Effector memory CD8-positive, alpha-beta T cell (primary cell): ENCODE results near the gene SRPK2.
A peak's percentile ranks its signal among the peaks of the same experiment; 100 is the strongest.

ENCODE experiments used
- ATAC-seq: fragments of 150-1000 bp; cut with Tn5 transposase; replicated peaks from 2 replicates; pipeline ENCODE4 v1.10.0; 2021; ENCODE audit warnings: mild to moderate bottlenecking, moderate library complexity
- DNase-seq, 3 experiments: peaks; one replicate each; pipeline ENCODE4 v3.0.0; 2021
- H3K27ac Mint-ChIP-seq, 2 donors: one replicate each; pipeline ENCODE4 v1.8.0; 2022; ENCODE audit warnings: mild to moderate bottlenecking in 2 of 2, mixed read lengths in 2 of 2, moderate library complexity in 2 of 2
- H3K27me3 Mint-ChIP-seq, 2 donors: one replicate each; pipeline ENCODE4 v1.8.0; 2022; ENCODE audit warnings: mixed read lengths in 2 of 2
- H3K36me3 Mint-ChIP-seq: one replicate; pipeline ENCODE4 v1.8.0; 2022; ENCODE audit warnings: mild to moderate bottlenecking, moderate library complexity, mixed read lengths; ENCODE audit not compliant: insufficient read depth
- H3K4me1 Mint-ChIP-seq, 2 donors: one replicate each; pipeline ENCODE4 v1.8.0; 2022; ENCODE audit warnings: low read depth in 2 of 2, mixed read lengths in 2 of 2
- H3K4me3 Mint-ChIP-seq, 2 donors: one replicate each; pipeline ENCODE4 v1.8.0; 2022; ENCODE audit warnings: mild to moderate bottlenecking in 2 of 2, mixed read lengths in 2 of 2, moderate library complexity in 2 of 2
- H3K9me3 Mint-ChIP-seq, 2 donors: one replicate each; pipeline ENCODE4 v1.8.0; 2022; ENCODE audit warnings: mixed read lengths in 2 of 2

The SRPK2 gene

DNA sequence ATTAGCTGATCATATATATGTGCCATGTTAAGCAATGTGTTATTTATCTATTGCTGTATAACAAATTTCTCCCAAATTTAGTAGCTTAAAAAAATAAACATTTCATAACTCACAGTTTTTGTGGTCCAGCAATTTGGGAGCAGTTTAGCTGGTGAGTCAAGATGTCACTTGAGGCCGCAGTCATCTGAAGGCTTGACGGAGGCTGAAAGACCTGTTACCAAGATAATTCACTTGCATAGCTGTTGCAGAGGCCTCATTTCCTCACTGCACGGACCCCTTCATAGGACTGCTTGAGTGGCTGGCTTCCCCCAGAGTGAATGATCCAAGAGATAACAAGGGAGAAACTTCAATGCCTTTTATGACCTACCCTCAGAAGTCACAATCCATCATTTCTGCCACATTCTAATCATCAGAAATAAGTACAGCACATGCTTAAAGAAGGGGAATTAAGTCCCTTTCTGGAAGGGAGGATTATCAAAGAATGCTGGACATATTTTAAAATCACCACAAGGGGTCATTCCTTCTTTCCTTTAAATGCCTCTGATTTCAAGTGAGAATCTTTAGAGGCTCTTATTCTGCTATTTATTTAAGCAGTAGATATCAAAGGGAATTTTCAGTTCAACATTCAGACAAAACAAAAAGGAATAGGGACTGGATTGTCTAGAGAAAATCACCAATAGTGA is 10.5 kb upstream of the SRPK2 start:
- no peaks in the 10 kb centered on the region for H3K9me3 Mint-ChIP-seq
- H3K4me3 Mint-ChIP-seq = no peak overlapping the region
- DNase-seq = no peak
- peaks cover 0 to 6% of the 10 kb centered on the region in 2 donors for H3K4me1 Mint-ChIP-seq
- H3K36me3 Mint-ChIP-seq = no peaks in the 10 kb centered on the region
- no peak overlapping the region for H3K27ac Mint-ChIP-seq
- H3K27me3 Mint-ChIP-seq = no peaks in the 10 kb centered on the region
- no peak for ATAC-seq

DNA sequence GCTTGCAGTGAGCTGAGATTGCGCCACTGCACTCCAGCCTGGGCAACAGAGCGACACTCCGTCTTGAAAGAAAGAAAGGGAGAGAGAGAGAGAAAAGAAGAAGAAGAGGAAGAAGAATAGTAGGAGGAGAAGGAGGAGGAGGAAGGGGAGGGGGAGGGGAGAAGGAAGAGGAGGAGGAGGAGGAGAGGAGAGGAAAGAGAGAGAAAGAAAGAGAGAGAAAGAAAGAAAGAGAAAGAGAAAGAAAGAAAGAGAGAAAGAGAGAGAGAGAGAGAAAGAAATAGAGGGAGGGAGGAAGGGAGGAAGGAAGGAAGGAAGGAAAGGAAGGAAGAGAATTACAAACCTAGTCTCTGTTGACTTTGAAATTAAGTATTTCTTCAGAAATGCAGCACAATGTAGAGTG is 7.8 kb upstream of the SRPK2 start:
- ATAC-seq (no peak), DNase-seq (no peak)
- Mint-ChIP-seq H3K36me3 (no peaks in the 10 kb centered on the region), H3K27ac (peak overlapping the region in 1 of 2 donors; percentile 8), H3K27me3 (no peaks in the 10 kb centered on the region), H3K9me3 (no peaks in the 10 kb centered on the region), H3K4me3 (no peak overlapping the region), H3K4me1 (peaks cover 0 to 6% of the 10 kb centered on the region in 2 donors)

DNA sequence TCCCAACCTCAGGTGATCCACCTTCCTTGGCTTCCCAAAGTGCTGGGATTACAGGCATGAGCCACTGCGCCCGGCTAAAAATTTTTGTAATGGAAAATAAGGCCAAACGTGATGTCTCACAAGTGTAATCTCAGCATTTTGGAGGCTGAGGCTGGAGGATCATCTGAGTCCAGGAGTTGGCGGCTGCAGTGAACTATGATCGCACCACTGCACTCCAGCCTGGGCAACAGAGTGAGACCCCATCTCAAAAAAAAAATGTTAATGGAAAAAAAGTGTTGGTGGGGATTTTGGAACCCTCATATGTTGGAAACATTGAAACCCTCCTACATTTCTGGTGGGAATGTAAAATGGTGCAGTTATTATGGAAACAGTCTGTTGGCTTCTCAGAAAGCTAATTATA is 2.7 kb upstream of the SRPK2 start:
- no peak overlapping the region for H3K27ac Mint-ChIP-seq
- H3K36me3 Mint-ChIP-seq = peaks cover 8% of the 10 kb centered on the region
- no peaks in the 10 kb centered on the region for H3K9me3 Mint-ChIP-seq
- peaks cover 10 to 19% of the 10 kb centered on the region in 2 donors for H3K4me1 Mint-ChIP-seq
- H3K4me3 Mint-ChIP-seq = no peak overlapping the region
- no peaks in the 10 kb centered on the region for H3K27me3 Mint-ChIP-seq
- ATAC-seq (no peak), DNase-seq (no peak)

DNA sequence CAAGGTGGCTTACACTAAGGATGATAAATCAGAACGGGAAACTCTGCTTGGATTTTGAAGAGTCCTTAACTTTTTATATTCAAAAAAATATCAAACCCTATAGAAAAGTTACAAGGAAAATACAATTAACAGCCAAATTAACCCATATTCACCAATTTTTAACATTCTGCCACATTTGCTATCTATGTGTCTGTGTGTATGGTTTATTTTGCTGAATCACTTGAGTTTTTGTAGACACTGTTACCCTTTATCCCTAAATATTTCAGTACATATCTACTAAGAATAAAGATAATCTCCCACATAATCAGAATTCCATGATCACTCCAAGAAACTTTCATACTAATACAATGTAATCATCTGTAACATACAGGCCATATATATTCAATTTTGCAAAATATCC is 1.2 kb upstream of the SRPK2 start:
- Mint-ChIP-seq H3K4me1 (peaks cover 17 to 22% of the 10 kb centered on the region in 2 donors), H3K9me3 (no peaks in the 10 kb centered on the region), H3K27me3 (no peaks in the 10 kb centered on the region), H3K27ac (no peak overlapping the region), H3K36me3 (peaks cover 13% of the 10 kb centered on the region), H3K4me3 (peak overlapping the region; percentile 93 to 94)
- DNase-seq (no peak), ATAC-seq (no peak)

DNA sequence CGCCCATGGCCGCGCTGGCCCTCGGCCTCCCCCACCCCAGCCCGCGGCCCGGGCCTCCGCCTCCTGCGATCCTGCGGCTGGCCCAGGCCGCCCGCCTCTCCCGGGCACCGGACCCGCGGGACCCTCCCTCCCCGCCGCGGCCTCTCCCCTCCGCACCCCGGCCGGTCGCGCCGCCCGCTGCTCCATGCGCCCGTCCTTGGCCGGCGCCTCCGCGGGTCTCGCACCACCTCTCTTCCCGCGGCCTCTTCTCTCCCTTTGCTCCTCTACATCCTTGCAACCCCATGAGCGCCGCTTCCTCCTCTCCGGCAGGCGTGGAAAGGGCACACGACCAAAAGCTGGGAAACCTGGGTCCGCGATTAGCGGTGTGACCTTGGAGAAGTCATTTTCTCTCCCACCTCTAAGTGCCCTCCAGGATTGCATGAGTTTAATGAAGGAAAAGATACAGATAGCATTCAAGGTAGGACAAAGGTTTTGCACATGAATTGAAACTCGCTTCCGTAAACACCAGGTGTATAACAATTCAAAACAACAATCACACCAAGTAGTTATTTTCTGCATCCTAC is 448 bp upstream of the SRPK2 start:
- DNase-seq (peak in 2 of 3 experiments; percentile 3 to 14), ATAC-seq (peak; percentile 23)
- Mint-ChIP-seq H3K4me3 (peak overlapping the region; percentile 93 to 94), H3K4me1 (peaks cover 19 to 27% of the 10 kb centered on the region in 2 donors), H3K9me3 (no peaks in the 10 kb centered on the region), H3K36me3 (peaks cover 15% of the 10 kb centered on the region), H3K27ac (peak overlapping the region; percentile 69 to 94), H3K27me3 (no peaks in the 10 kb centered on the region)

DNA sequence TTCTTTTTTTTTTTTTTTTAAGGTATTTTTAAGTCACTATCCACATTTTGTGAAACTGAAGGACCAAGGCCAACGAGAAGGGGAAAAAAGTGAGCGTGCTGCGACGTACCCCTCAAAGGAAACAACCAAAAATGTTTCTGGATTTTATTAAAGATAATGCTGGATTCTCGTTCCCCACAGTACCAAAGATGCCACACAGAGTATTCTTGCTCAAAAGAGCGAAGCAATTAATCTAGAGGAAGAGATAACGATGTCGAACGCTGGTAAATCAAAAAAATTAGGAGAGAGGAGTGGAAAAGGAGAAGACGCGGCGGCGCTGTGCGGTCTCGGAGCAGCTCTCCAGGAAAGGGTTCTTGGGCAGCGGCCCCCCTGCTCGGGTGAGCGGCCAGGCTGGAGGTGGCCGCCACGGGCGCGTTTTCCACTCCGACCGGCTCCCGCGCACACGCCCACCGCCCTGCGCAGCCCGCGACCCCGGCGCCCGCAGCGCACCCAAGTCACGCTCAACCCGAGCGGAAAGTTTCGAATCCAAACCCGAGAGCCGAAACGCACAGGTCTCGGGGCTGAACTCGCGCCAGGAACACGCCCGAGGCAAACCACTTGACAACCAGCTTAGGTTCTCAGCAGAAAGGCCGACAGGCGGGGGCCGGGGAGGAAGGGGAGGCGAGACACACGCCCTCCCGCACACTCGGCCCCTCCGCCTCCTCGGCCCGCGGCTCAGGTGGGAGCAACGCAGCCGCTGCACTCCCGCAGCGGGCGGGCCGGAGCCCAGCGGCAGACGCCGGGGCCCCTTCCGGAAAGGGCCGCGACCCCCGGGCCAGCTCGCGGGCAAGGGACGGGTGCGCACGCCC is 989 bp downstream of the SRPK2 start:
- no peaks in the 10 kb centered on the region for H3K9me3 Mint-ChIP-seq
- peak; percentile 41 to 48 (median 42) for DNase-seq
- H3K4me3 Mint-ChIP-seq = peak overlapping the region; percentile 68 to 90
- peak; percentile 68 for ATAC-seq
- peaks cover 15% of the 10 kb centered on the region for H3K36me3 Mint-ChIP-seq
- H3K27me3 Mint-ChIP-seq = no peaks in the 10 kb centered on the region
- peak overlapping the region; percentile 62 to 94 for H3K27ac Mint-ChIP-seq
- H3K4me1 Mint-ChIP-seq = peaks cover 19 to 32% of the 10 kb centered on the region in 2 donors

DNA sequence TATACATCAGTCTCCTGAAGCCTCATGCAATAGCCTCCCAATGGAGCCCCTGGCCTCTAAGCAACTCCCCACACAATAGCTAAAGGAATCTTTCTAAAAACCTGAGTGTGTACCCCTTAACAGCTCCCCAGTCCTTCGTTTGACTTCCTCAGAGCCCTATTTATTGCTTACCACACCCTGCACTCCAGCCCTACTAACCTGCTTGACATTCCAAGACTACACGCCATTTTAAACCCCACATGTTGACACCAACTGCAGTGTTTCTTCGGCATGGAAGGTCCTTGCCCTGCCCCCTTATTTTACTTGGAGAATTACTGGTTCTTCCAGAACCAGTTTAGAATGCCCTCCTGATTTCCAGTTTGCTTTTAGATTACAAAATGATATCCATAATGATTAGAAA is 10.8 kb downstream of the SRPK2 start:
- no peaks in the 10 kb centered on the region for H3K27me3 Mint-ChIP-seq
- no peak for DNase-seq
- no peak overlapping the region for H3K4me3 Mint-ChIP-seq
- no peaks in the 10 kb centered on the region for H3K36me3 Mint-ChIP-seq
- no peaks in the 10 kb centered on the region for H3K9me3 Mint-ChIP-seq
- peaks cover 21 to 55% of the 10 kb centered on the region in 2 donors for H3K4me1 Mint-ChIP-seq
- ATAC-seq = no peak
- peak overlapping the region in 1 of 2 donors; percentile 3 for H3K27ac Mint-ChIP-seq

DNA sequence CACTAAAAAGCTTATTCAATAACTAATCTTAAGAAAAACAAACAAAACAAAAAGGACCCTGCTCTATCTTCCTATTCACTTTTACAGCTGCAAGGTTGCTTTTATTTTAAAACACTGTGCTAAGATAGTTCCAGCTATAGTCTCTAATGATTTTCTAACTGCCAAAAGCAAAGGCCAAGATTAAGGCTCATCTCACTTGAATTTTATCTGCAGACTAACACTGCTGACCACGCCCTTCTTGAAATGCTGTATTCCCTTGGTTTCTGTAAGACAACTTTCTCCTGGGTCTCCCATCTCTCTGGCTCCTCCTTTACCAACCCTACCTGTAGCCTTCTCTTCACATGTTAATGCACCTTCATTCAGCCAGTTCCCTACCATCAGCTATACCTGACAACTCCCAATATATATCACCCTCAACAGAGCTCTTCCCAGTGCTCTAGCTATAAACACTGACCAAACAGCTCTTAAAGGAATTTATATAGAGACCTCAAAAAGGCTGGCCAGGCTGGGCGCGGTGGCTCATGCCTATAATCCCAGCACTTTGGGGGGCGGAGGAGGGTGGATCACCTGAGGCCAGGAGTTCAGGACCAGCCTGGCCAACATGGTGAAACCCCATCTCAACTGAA is 11.7 kb downstream of the SRPK2 start:
- Mint-ChIP-seq H3K9me3 (no peaks in the 10 kb centered on the region), H3K36me3 (no peaks in the 10 kb centered on the region), H3K27ac (peak overlapping the region in 1 of 2 donors; percentile 17), H3K27me3 (no peaks in the 10 kb centered on the region), H3K4me3 (peak overlapping the region in 1 of 2 donors; percentile 9), H3K4me1 (peaks cover 23 to 52% of the 10 kb centered on the region in 2 donors)
- ATAC-seq (no peak), DNase-seq (no peak)

DNA sequence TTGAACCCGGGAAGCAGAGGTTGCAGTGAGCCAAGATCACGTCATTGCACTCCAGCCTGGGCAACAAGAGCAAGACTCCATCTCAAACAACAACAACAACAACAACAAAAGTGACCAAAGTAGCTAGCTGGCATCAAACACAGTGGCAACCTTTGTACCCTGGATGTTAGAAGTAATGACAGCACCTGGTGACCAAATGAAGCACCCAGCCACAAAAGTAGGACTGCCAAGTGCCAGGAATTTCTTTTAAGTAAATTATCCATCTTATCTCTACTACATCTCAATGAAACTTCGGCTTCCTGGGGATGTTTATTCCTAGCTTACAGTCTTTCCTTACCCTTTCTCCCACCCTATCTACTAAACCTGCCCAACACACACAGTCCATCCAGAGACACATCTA is 18.8 kb downstream of the SRPK2 start:
- Mint-ChIP-seq H3K27me3 (no peaks in the 10 kb centered on the region), H3K4me3 (no peak overlapping the region), H3K36me3 (peaks cover 4% of the 10 kb centered on the region), H3K27ac (peak overlapping the region in 1 of 2 donors; percentile 5), H3K4me1 (peaks cover 23 to 45% of the 10 kb centered on the region in 2 donors), H3K9me3 (no peaks in the 10 kb centered on the region)
- ATAC-seq (no peak), DNase-seq (no peak)

DNA sequence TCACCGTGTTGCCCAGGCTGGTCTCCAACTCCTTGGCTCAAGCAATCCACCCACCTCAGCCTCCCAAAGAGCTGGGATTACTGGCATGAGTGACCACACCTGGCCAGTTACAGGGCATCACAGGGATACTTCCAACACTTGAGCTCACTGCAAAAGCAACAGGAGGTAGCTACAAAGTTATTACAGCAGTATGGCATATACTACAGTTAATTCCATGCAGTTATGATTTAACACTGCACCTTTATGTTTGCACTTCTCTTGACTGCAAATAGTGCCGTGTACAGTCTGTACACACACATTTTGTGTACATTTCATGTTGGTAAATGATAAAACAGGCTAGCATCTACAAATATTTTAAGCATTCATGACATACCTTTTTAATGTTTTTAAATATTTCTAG is 21.3 kb downstream of the SRPK2 start:
- Mint-ChIP-seq H3K27ac (no peak overlapping the region), H3K9me3 (no peaks in the 10 kb centered on the region), H3K36me3 (peaks cover 4% of the 10 kb centered on the region), H3K4me3 (no peak overlapping the region), H3K27me3 (no peaks in the 10 kb centered on the region), H3K4me1 (peaks cover 23 to 36% of the 10 kb centered on the region in 2 donors)
- no peak for ATAC-seq
- DNase-seq = no peak

DNA sequence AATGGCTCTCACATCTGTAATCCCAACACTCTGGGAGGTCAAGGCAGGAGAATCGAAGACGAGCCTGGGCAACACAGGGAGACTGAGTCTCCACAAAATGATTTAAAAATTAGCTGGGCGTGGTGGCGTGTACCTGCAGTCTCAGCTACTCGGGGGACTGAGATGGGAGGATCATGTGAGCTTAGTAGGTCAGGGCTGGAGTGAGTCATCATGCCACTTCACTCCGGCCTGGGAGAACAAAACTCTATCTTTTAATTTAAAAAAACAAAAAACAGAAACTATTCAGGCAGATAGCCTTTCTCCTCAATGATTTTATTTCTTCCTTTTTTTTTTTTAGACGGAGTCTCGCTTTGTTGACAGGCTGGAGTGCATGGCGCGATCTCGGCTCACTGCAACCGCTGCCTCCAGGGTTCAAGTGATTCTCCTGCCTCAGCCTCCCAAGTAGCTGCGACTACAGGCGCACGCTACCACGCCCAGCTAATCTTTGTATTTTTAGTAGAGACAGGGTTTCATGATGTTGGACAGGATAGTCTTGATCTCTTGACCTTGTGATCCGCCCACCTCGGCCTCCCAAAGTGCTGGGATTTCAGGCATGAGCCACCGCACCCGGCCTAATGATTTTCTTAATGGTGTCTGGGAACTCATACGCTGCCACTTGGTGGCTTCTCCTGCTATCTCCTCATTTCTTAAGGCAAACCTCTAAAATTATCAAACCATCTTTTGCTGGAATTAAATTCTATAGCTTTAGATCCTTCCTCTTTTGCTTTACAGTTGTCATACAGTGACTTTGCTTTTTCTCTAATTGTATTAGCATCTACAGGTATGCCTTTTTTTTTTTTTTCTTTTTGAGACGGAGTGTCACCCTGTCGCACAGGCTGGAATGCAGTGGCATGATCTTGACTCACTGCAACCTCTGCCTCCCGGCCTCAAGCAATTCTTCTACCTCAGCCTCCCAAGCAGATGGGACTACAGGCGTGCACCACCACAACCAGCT is 22.9 kb downstream of the SRPK2 start:
- ATAC-seq (no peak), DNase-seq (no peak)
- Mint-ChIP-seq H3K27ac (no peak overlapping the region), H3K9me3 (no peaks in the 10 kb centered on the region), H3K27me3 (no peaks in the 10 kb centered on the region), H3K36me3 (peaks cover 4% of the 10 kb centered on the region), H3K4me1 (peaks cover 30 to 42% of the 10 kb centered on the region in 2 donors), H3K4me3 (no peak overlapping the region)

DNA sequence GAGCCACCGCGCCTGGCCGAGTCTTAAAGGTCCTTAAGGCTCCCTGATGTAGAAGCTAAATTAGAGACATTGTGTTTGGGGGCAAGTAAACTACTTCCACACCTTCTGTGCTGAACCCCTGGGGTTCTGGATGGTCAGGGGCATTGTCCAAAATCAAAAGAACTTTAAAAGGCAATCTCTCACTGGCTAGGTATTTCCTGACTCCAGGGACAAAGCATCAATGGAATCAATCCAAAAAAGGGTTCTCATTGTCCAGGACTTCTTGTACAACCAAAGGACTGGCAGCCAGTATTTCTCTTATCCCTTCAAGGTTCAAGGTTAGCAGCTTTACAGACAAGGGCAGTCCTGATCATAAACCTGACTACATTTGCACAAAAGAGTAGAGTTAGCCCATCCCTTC is 24.0 kb downstream of the SRPK2 start:
- peaks cover 3% of the 10 kb centered on the region for H3K36me3 Mint-ChIP-seq
- no peak for DNase-seq
- no peak for ATAC-seq
- H3K4me1 Mint-ChIP-seq = peaks cover 27 to 43% of the 10 kb centered on the region in 2 donors
- H3K9me3 Mint-ChIP-seq = no peaks in the 10 kb centered on the region
- H3K27ac Mint-ChIP-seq = no peak overlapping the region
- H3K4me3 Mint-ChIP-seq = no peak overlapping the region
- no peaks in the 10 kb centered on the region for H3K27me3 Mint-ChIP-seq
